Measurements from ENCODE around the gene CCSER2.

CCSER2 gene

GRCh38 chr10:84292502-84292901 lies 35.9 kb upstream of the CCSER2 start:
- no peak for TF ChIP-seq CTCF (IDR thresholded peaks at IDR 0.05; ENCODE audit: extremely low read depth, insufficient read depth, missing control alignments)
- DNase-seq (ENCODE audit: low spot score): peak; percentile 21
- in situ Hi-C loops (cut with MboI; ENCODE audit: low pct_unique_long_range_greater_than_20kb, low sequenced_read_pairs, unreplicated experiment): no loop called here

DNA sequence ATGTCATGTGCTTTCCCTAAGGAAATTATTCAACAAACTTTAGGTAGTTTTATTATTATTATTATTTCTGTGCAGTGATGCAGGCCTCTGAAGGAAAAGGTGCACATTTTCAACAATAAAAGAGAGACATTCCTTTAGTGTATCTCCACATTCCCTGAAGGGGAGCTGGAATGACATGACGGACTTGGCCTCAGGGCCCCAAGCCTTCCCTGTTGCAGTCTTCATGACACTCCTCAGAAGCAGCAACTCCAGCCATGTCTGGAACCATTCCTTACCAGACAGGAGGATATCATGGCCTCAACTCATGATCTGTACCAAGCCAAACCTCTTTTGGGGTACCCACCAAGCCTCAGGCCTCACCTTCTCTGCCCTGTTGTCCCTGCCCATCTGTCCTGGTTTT lies 35.2 kb upstream of the CCSER2 start:
- DNase-seq (ENCODE audit: low spot score): no peak
- TF ChIP-seq CTCF (IDR thresholded peaks at IDR 0.05; ENCODE audit: extremely low read depth, insufficient read depth, missing control alignments): no peak
- in situ Hi-C loops (cut with MboI; ENCODE audit: low pct_unique_long_range_greater_than_20kb, low sequenced_read_pairs, unreplicated experiment): no loop called here

DNA sequence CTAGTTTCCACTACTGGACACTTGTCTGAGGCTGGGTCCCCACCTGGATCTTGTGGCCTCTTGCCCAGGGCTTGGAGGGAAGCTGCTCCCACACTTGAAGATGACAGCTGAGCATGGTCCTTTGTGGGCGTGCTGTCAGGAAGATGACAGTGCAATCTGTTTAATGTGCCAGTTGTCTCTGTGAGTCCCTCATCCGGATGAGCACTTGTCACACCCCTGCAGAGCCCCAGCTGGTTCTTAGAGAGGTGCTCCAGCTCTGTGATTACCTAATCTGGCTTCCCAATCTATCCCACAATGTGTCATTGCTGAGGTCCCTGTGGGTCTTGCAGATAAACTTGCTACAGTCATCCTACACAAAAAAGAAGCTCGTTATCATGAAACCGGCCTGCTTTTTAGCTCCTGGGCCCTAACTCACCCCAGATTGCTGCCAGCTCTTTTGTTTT lies 34.8 kb upstream of the CCSER2 start:
- in situ Hi-C loops (cut with MboI; ENCODE audit: low pct_unique_long_range_greater_than_20kb, low sequenced_read_pairs, unreplicated experiment): no loop called here
- no peak for TF ChIP-seq CTCF (IDR thresholded peaks at IDR 0.05; ENCODE audit: extremely low read depth, insufficient read depth, missing control alignments)
- no peak for DNase-seq (ENCODE audit: low spot score)

DNA sequence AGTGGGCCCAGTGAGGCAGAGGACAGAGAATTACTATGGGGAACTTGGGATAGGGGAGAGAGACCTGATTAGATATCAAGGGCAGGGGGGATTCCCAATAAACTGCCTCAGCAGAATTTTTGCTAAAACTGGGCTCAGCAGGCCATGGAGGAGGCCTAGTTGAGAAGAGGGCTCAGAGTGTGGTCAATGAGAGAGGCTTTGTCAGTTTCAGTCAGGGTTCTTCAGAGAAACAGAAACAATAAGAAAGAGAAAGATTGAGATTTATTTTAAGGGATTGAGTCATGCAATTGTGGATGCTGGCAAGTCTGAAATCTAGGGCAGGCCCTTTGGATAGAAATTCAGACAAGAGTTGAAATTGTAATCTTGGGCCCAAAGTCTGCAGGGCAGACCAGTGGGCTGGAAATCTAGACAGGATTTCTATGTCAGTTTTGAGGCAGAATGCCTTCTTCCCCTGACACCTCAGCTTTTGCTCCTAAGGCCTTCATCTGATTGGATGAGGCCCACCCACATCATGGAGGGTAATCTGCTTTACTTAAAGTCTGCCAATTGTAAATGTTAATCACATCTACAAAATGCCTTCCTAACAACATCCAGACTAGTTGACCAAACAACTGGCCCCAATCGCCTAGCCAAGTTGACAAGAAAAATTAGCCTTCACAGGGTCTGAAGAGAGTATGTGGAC lies 33.5 kb upstream of the CCSER2 start:
- DNase-seq (ENCODE audit: low spot score): peak; percentile 26
- no peak for TF ChIP-seq CTCF (IDR thresholded peaks at IDR 0.05; ENCODE audit: extremely low read depth, insufficient read depth, missing control alignments)
- in situ Hi-C loops (cut with MboI; ENCODE audit: low pct_unique_long_range_greater_than_20kb, low sequenced_read_pairs, unreplicated experiment): no loop called here

- TF ChIP-seq CTCF (IDR thresholded peaks at IDR 0.05; ENCODE audit: extremely low read depth, insufficient read depth, missing control alignments): no peak
- DNase-seq (ENCODE audit: low spot score): no peak
- in situ Hi-C loops (cut with MboI; ENCODE audit: low pct_unique_long_range_greater_than_20kb, low sequenced_read_pairs, unreplicated experiment): no loop called here
These were observed 32.1 kb upstream of the CCSER2 start for GRCh38 chr10:84296091-84296981.

GRCh38 chr10:84298057-84298456 lies 30.3 kb upstream of the CCSER2 start:
- DNase-seq (ENCODE audit: low spot score): no peak
- in situ Hi-C loops (cut with MboI; ENCODE audit: low pct_unique_long_range_greater_than_20kb, low sequenced_read_pairs, unreplicated experiment): no loop called here
- no peak for TF ChIP-seq CTCF (IDR thresholded peaks at IDR 0.05; ENCODE audit: extremely low read depth, insufficient read depth, missing control alignments)
